Esophagus squamous epithelium (tissue), 4 donors: ENCODE results near the gene POTEF.
"Not testable (repeated sequence)": the region's sequence is repeated elsewhere in the genome, so short reads cannot be mapped to it uniquely, and the experiment has no call there.

Experiments
- CTCF ChIP-seq, 6 experiments: fragments of 450-650 bp in 4 of 6; fragments of 200-600 bp in 2 of 6; sonication (generic) in 2 of 6; IDR thresholded peaks; one replicate each; pipeline ENCODE4 v1.5.1; 2016 to 2019; ENCODE audit warnings: antibody characterized with exemption in 6 of 6, mild to moderate bottlenecking in 4 of 6, moderate library complexity in 4 of 6
- POLR2A ChIP-seq, 4 donors: fragments of 450-650 bp; IDR thresholded peaks; one replicate each; pipeline ENCODE4 v1.6.1; 2017; ENCODE audit warnings: antibody characterized with exemption in 4 of 4, mild to moderate bottlenecking in 4 of 4, moderate library complexity in 3 of 4

GRCh38 chr2:130141645-130142370 lies 12.8 kb upstream of the POTEF start:
- TF ChIP-seq CTCF, POLR2A (IDR thresholded peaks at IDR 0.05): not testable (repeated sequence)
